ENCODE data around the gene PPIL6. TPM values are rescaled to one million over a fixed set of nuclear protein-coding genes. Genes with fewer than 3 reads are reported as not detected.

PPIL6 gene
- total and polyA plus RNA-seq, 4 donors, result 0.17 to 0.51 (median 0.30) TPM

GRCh38 chr6:109379711-109380110 lies 60.7 kb downstream of the PPIL6 start:
- peaks cover 5 to 29% (median 21%) of the 10 kb centered on the region in 4 donors for H3K36me3 ChIP-seq (ENCODE audit: control insufficient read depth in 4 of 4, insufficient read depth in 3 of 4, low read depth in 1 of 4, low read length in 3 of 4)
- H3K9ac ChIP-seq (ENCODE audit: low read depth in 1 of 2, low read length in 2 of 2), result peak overlapping the region in 1 of 2 donors; percentile 99
- DNase-seq (ENCODE audit: low spot score), result no peak
- H3K27me3 ChIP-seq (ENCODE audit: control insufficient read depth in 4 of 4, insufficient read depth in 4 of 4, low read length in 3 of 4), result no peaks in the 10 kb centered on the region
- peak overlapping the region in 2 of 3 donors; percentile 99 for H3K4me3 ChIP-seq (ENCODE audit: low read depth in 1 of 3, low read length in 3 of 3)
- peaks cover 0 to 25% (median 20%) of the 10 kb centered on the region in 4 donors for H3K4me1 ChIP-seq (ENCODE audit: control insufficient read depth in 4 of 4, insufficient read depth in 4 of 4, low read length in 3 of 4)
- WGBS, result 31% methylated on average over 2 of the region's 2 CpGs
- no peaks in the 10 kb centered on the region for H3K9me3 ChIP-seq (ENCODE audit: control insufficient read depth in 4 of 4, low read length in 3 of 4)
- no peak overlapping the region for H3K27ac ChIP-seq (ENCODE audit: low read depth in 1 of 2, low read length in 2 of 2)
- TF ChIP-seq TAF1 (conservative IDR thresholded peaks at IDR 0.05) (no peak), RXRA (IDR thresholded peaks at IDR 0.05) (no peak), RAD21 (IDR thresholded peaks at IDR 0.05) (no peak), SP1 (IDR thresholded peaks at IDR 0.05) (no peak), GABPA (IDR thresholded peaks at IDR 0.05 in 1 of 2, conservative IDR thresholded peaks at IDR 0.05 in 1 of 2) (no peak), EGR1 (IDR thresholded peaks at IDR 0.05; ENCODE audit: low read depth in 2 of 2) (no peak), HNF4G (IDR thresholded peaks at IDR 0.05) (no peak), HNF4A (conservative IDR thresholded peaks at IDR 0.05) (no peak), ZBTB33 (IDR thresholded peaks at IDR 0.05) (no peak), REST (IDR thresholded peaks at IDR 0.05) (no peak), YY1 (IDR thresholded peaks at IDR 0.05) (no peak), MAX (IDR thresholded peaks at IDR 0.05) (no peak), FOXA1 (IDR thresholded peaks at IDR 0.05) (no peak), FOXA2 (IDR thresholded peaks at IDR 0.05) (no peak), JUND (IDR thresholded peaks at IDR 0.05) (no peak), ATF3 (IDR thresholded peaks at IDR 0.05) (no peak)

GRCh38 chr6:109377717-109378116 lies 62.7 kb downstream of the PPIL6 start:
- peaks cover 0 to 16% (median 12%) of the 10 kb centered on the region in 4 donors for H3K4me1 ChIP-seq (ENCODE audit: control insufficient read depth in 4 of 4, insufficient read depth in 4 of 4, low read length in 3 of 4)
- H3K9ac ChIP-seq (ENCODE audit: low read depth in 1 of 2, low read length in 2 of 2), result no peak overlapping the region
- no peak for DNase-seq (ENCODE audit: low spot score)
- no peak overlapping the region for H3K27ac ChIP-seq (ENCODE audit: low read depth in 1 of 2, low read length in 2 of 2)
- no peaks in the 10 kb centered on the region for H3K27me3 ChIP-seq (ENCODE audit: control insufficient read depth in 4 of 4, insufficient read depth in 4 of 4, low read length in 3 of 4)
- H3K36me3 ChIP-seq (ENCODE audit: control insufficient read depth in 4 of 4, insufficient read depth in 3 of 4, low read depth in 1 of 4, low read length in 3 of 4), result peaks cover 9 to 45% (median 29%) of the 10 kb centered on the region in 4 donors
- no peaks in the 10 kb centered on the region for H3K9me3 ChIP-seq (ENCODE audit: control insufficient read depth in 4 of 4, low read length in 3 of 4)
- 87% methylated on average over 3 of the region's 3 CpGs for WGBS
- no peak overlapping the region for H3K4me3 ChIP-seq (ENCODE audit: low read depth in 1 of 3, low read length in 3 of 3)
- no peak for TF ChIP-seq EGR1 (IDR thresholded peaks at IDR 0.05; ENCODE audit: low read depth in 2 of 2)
- no peak for TF ChIP-seq HNF4A (conservative IDR thresholded peaks at IDR 0.05)
- TF ChIP-seq NR2F2 (IDR thresholded peaks at IDR 0.05), result no peak
- TF ChIP-seq TAF1 (conservative IDR thresholded peaks at IDR 0.05), result no peak
- TF ChIP-seq ZBTB33 (IDR thresholded peaks at IDR 0.05), result no peak
- TF ChIP-seq FOXA1 (IDR thresholded peaks at IDR 0.05), result no peak
- no peak for TF ChIP-seq JUND (IDR thresholded peaks at IDR 0.05)
- TF ChIP-seq GABPA (IDR thresholded peaks at IDR 0.05 in 1 of 2, conservative IDR thresholded peaks at IDR 0.05 in 1 of 2), result no peak
- no peak for TF ChIP-seq YY1 (IDR thresholded peaks at IDR 0.05)
- TF ChIP-seq RAD21 (IDR thresholded peaks at IDR 0.05), result no peak
- no peak for TF ChIP-seq REST (IDR thresholded peaks at IDR 0.05)
- no peak for TF ChIP-seq MAX (IDR thresholded peaks at IDR 0.05)
